Activated CD4-positive, alpha-beta memory T cell treated with anti-CD3 and anti-CD28 coated beads for 36 hours (primary cell): ENCODE measurements around the gene TSPAN17. TPM values are rescaled to one million over a fixed set of nuclear protein-coding genes. Genes with fewer than 3 reads are reported as not detected.

Experiments used
- CTCF ChIA-PET: fragments of 350-600 bp; sonication (Branson Sonifier 250); formaldehyde crosslinking; loops from one replicate; lab custom pipeline; 2021; ENCODE audit warnings: antibody characterized with exemption, inconsistent platforms; lab: Charles Lee
- POLR2A ChIA-PET: fragments of 350-600 bp; sonication (Branson Sonifier 250); formaldehyde crosslinking; loops from one replicate; lab custom pipeline; 2021; ENCODE audit warnings: antibody characterized with exemption; lab: Charles Lee
- DNase-seq: peaks from one replicate; pipeline ENCODE4 v3.0.0-alpha.2; 2020
- H3K27ac Mint-ChIP-seq: one replicate; pipeline ENCODE4 v1.8.0; 2021; ENCODE audit warnings: mixed read lengths
- H3K27me3 Mint-ChIP-seq: one replicate; pipeline ENCODE4 v1.8.0; 2021; ENCODE audit warnings: mixed read lengths
- H3K36me3 Mint-ChIP-seq: one replicate; pipeline ENCODE4 v1.8.0; 2021; ENCODE audit warnings: mixed read lengths
- H3K4me1 Mint-ChIP-seq: one replicate; pipeline ENCODE4 v1.8.0; 2021; ENCODE audit warnings: low read depth, mixed read lengths
- H3K4me3 Mint-ChIP-seq: one replicate; pipeline ENCODE4 v1.8.0; 2021; ENCODE audit warnings: mild to moderate bottlenecking, mixed read lengths
- H3K9me3 Mint-ChIP-seq: one replicate; pipeline ENCODE4 v1.8.0; 2021; ENCODE audit warnings: mixed read lengths
- intact Hi-C: fragments of 100-400 bp; cut with micrococcal nuclease; formaldehyde crosslinking; loops from one replicate; pipeline ENCODE4 v1.15.1; 2023
- total RNA-seq, 2 experiments: library from RNA; stranded (reverse); gene quantifications; one replicate each; pipeline ENCODE4 v1.2.3, GENCODE V29; 2021

TSPAN17 gene
- total RNA-seq, 2 experiments from 2014 or later: 25.2 to 25.3 TPM

DNA sequence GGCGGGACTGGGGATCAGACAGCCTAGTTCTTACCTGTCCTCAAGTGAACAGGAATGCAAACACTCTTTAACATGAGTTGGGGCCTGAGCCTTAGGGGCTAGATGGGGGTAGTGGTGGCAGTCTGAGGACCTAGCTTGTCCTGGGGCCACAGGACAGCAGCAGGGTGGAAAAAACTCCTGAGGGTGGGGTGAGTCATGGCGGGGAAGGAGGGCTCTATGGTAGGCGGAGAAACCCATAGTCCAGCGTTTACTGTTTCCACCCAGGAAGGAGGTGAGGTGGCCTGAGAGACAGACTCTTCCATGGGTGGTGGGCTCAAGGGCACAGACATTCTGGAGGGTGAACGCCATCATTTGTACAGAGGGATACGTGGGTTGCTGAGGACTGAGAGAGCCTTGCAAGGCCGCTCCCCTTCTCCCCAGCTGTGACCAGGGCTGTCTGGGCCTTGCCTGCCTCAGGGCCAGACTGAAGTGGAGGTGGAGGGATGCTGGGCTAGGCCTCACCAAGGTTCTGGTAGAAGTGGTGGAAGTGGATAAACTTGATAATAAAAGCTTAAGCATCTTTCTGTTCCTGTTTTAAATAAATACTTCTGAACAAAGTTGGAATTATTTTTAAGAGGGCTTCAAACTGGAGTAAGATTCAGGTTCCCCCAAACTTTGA, 1.1 kb upstream of the TSPAN17 start:
- Mint-ChIP-seq H3K36me3 (no peaks in the 10 kb centered on the region), H3K4me1 (peaks cover 41% of the 10 kb centered on the region), H3K4me3 (peak overlapping the region; percentile 86), H3K27ac (peak overlapping the region; percentile 85), H3K27me3 (no peaks in the 10 kb centered on the region), H3K9me3 (no peaks in the 10 kb centered on the region)
- POLR2A ChIA-PET: interaction anchor here (0.6 to 1.7 kb wide), 3 partner anchors 15 to 286 kb away, joined by 3 to 8 read pairs (median 8); partner anchors contain the start of genes EIF4E1B and SNCB
- CTCF ChIA-PET: interaction anchor here (0.8 to 8.9 kb wide), 5 partner anchors 12 to 229 kb away, joined by 3 to 65 read pairs (median 7); partner anchors contain the start of gene FAF2
- intact Hi-C loops: loop anchor here (5.0 kb wide), 1 partner anchor 49 kb away; no protein-coding TSS in a partner anchor
- DNase-seq: no peak

DNA sequence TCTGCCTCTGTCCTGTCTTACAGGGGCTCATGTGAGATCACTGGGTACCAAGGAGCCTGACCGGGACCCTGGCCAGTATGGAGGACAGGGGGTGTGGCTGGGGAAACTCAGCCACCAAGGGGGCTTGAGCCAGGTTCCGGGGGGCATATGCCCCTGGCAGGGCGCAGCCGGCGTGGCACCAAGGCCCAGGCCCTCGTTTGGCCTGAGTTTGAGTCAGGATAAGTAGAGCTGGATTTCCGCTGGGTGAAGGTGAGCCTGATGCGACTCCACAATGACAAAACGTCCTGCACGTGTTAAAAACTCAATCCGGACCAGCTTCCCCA, 616 bp upstream of the TSPAN17 start:
- intact Hi-C loops: loop anchor here (1.0 to 5.0 kb wide), 2 partner anchors 49 to 109 kb away; partner anchors contain the start of gene RNF44
- DNase-seq: no peak
- POLR2A ChIA-PET: interaction anchor here (0.5 to 1.7 kb wide), 5 partner anchors 14 to 429 kb away, joined by 3 to 8 read pairs (median 5); partner anchors contain the start of genes EIF4E1B and SNCB
- Mint-ChIP-seq H3K4me1 (peaks cover 44% of the 10 kb centered on the region), H3K27me3 (no peaks in the 10 kb centered on the region), H3K27ac (peak overlapping the region; percentile 85), H3K9me3 (no peaks in the 10 kb centered on the region), H3K4me3 (peak overlapping the region; percentile 86), H3K36me3 (no peaks in the 10 kb centered on the region)
- CTCF ChIA-PET: interaction anchor here (0.8 to 8.9 kb wide), 10 partner anchors 11 to 360 kb away, joined by 3 to 65 read pairs (median 4); partner anchors contain the start of gene FAF2

DNA sequence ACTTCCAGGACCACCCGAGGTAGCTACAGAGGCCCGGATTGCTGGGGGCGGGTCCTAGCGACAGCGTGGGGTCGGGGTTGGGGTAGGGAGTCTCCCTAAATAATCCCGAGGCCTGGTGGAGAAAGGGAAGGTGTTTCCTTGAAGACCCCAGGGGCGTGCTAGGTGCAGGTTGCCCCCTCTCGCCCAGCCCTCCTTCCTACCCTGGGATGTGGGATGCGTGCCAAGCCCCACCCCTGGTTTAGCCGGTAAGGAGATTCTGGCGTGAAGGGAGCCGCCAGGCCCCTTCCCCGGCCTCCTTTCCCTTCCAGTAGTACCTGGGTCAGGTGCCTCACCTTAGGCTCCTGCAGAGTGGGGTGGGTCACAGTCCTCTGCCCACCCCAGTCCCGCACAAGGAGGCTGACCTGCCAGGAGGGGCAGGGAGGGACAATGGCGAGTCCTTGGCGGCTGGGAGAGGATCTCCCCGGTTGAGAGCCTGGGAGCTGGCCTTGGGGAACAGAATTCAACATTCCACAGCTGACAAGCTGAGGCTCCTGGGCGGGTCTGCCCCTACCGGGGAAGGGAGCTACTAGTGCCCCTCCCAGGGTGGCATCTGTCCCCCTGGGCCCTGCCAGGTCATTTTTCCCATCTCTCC, 674 bp downstream of the TSPAN17 start:
- H3K9me3 Mint-ChIP-seq: no peaks in the 10 kb centered on the region
- DNase-seq: peak; percentile 34
- H3K4me1 Mint-ChIP-seq: peaks cover 55% of the 10 kb centered on the region

DNA sequence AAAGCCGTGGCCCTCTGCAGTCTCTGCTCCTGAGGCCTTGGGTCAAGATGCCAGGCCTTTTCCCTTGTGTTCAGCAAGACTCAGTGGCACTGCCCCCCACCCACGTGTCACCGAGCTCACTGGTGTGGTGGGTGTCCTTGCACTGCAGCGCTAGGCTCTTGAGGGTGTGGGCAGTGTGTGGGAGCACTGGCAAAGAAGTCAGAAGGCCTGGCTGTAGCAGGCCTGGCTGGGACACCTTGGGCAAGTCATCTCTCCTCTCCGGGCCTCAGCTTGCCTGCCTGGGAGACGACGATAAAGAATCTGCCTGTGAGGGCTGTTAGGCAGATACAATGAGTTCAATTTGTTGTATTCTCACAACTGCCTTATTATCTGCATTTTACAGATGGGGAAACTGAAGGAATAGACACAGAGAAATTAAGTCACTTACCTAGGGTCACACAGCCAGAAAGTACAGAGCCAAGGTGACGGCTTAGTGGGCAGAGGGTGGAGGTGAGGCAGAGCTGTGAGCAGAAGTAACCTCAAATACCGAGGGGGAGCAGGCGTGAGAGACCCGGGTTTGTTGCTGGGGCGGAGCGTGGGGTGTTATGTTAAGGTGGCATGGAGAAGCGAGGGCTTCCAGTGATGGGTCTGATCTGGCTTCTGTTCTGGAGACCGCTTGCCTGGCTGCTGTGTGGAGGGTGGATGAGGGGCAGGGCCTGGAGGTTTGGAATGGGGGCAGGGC, 1.4 kb downstream of the TSPAN17 start:
- peak overlapping the region; percentile 86 for H3K4me3 Mint-ChIP-seq
- no peaks in the 10 kb centered on the region for H3K27me3 Mint-ChIP-seq
- intact Hi-C loops: loop anchor here (5.0 kb wide), 1 partner anchor 51 kb away; no protein-coding TSS in a partner anchor
- CTCF ChIA-PET: interaction anchor here (3.1 to 8.9 kb wide), 2 partner anchors 9 to 12 kb away, joined by 25 to 65 read pairs; no protein-coding TSS in a partner anchor
- H3K27ac Mint-ChIP-seq: peak overlapping the region; percentile 68
- H3K9me3 Mint-ChIP-seq: no peaks in the 10 kb centered on the region
- peaks cover 9% of the 10 kb centered on the region for H3K36me3 Mint-ChIP-seq
- H3K4me1 Mint-ChIP-seq: peaks cover 62% of the 10 kb centered on the region
- POLR2A ChIA-PET: no interaction called here
- peak; percentile 27 for DNase-seq

More for the DNA sequence above, 674 bp downstream of the TSPAN17 start:
- Mint-ChIP-seq H3K4me3 (peak overlapping the region; percentile 86), H3K27me3 (no peaks in the 10 kb centered on the region), H3K36me3 (peaks cover 4% of the 10 kb centered on the region), H3K27ac (peak overlapping the region; percentile 78)
- CTCF ChIA-PET: interaction anchor here (0.7 to 8.9 kb wide), 3 partner anchors 10 to 17 kb away, joined by 3 to 65 read pairs (median 25); partner anchors contain the start of genes EIF4E1B and SNCB
- POLR2A ChIA-PET: interaction anchor here (1.2 kb wide), 1 partner anchor 110 kb away, joined by 3 read pairs; the partner anchor contains the start of gene RNF44
- intact Hi-C loops: loop anchor here (1.0 to 5.0 kb wide), 2 partner anchors 51 to 111 kb away; partner anchors contain the start of gene RNF44

DNA sequence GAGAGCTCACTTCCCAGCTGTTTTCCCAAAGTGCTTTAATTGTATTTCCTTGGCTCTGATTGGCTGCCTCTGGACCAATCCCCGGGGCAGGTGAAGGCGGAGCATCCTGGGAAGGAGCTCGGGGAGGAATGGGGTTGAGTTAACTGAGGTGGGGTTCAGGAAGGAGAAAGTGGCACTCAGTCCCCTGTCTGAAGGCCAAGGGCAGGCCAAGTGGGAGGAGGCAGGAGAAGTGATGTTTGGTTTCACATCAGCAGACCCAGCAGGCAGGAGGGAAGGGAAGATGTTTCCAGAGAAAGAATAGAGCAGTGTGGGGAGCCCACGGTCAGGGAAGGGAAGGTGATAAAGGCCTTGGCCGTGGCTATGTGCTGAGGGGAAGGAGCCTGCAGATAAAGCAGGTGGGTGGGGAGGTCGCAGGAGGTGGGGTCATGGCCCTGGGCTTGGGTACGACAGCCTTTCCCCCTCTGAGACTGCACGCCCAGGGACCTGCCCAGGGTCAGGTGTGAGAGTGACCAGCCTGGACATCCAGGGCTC, 3.1 kb downstream of the TSPAN17 start:
- intact Hi-C loops: no loop called here
- H3K27ac Mint-ChIP-seq: no peak overlapping the region
- peaks cover 13% of the 10 kb centered on the region for H3K36me3 Mint-ChIP-seq
- H3K4me1 Mint-ChIP-seq: peaks cover 76% of the 10 kb centered on the region
- H3K27me3 Mint-ChIP-seq: no peaks in the 10 kb centered on the region
- no peak overlapping the region for H3K4me3 Mint-ChIP-seq
- H3K9me3 Mint-ChIP-seq: no peaks in the 10 kb centered on the region
- no peak for DNase-seq
- POLR2A ChIA-PET: no interaction called here
- CTCF ChIA-PET: interaction anchor here (8.9 kb wide), 1 partner anchor 10 kb away, joined by 65 read pairs; no protein-coding TSS in a partner anchor

DNA sequence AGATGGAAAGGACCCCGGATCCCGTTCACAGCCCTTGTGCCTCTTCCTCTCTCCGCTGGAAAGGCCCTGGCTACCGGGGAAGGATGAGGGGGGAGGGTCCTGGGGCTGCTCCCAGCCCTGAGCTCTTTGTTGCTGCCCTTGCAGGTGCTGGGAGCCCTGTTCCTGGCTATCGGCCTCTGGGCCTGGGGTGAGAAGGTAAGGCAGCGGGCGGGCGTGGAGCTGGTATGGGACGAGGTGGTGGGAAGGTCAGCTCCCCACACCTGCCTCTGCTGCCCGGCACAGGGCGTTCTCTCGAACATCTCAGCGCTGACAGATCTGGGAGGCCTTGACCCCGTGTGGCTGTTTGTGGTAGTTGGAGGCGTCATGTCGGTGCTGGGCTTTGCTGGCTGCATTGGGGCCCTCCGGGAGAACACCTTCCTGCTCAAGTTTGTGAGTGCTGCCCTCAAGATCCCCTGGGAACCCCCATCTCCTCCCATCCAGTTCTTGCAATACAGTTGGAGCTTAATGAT, 4.2 kb downstream of the TSPAN17 start:
- CTCF ChIA-PET: interaction anchor here (8.9 kb wide), 1 partner anchor 9 kb away, joined by 65 read pairs; no protein-coding TSS in a partner anchor
- no peaks in the 10 kb centered on the region for H3K27me3 Mint-ChIP-seq
- POLR2A ChIA-PET: interaction anchor here (0.6 kb wide), 1 partner anchor 353 kb away, joined by 3 read pairs; no protein-coding TSS in a partner anchor
- peaks cover 68% of the 10 kb centered on the region for H3K4me1 Mint-ChIP-seq
- H3K36me3 Mint-ChIP-seq: peaks cover 13% of the 10 kb centered on the region
- no peak overlapping the region for H3K4me3 Mint-ChIP-seq
- DNase-seq: no peak
- H3K9me3 Mint-ChIP-seq: no peaks in the 10 kb centered on the region
- intact Hi-C loops: no loop called here
- no peak overlapping the region for H3K27ac Mint-ChIP-seq

DNA sequence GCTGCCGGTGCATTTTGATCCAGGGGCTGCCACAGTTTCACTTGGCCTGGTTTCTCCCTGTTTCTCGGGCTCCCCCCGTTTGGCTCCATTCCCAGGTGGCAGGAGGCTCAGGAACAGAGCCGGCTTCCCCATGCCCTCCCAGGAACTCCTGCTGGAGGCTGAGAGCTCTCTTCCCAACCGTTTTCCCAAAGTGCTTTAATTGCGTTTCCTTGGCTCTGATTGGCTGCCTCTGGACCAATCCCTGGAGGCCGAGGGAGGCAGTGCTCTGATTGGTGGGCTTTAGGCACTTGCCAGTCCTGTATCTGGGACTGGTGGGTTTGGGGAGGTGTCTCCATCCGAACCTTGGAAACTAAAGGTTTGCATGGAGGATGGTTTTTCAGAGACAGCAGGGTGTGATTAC, 4.9 kb downstream of the TSPAN17 start:
- no peak overlapping the region for H3K27ac Mint-ChIP-seq
- H3K4me1 Mint-ChIP-seq: peaks cover 63% of the 10 kb centered on the region
- H3K27me3 Mint-ChIP-seq: no peaks in the 10 kb centered on the region
- H3K4me3 Mint-ChIP-seq: no peak overlapping the region
- intact Hi-C loops: no loop called here
- ChIA-PET POLR2A (interaction anchor here (0.6 kb wide), 1 partner anchor 352 kb away, joined by 3 read pairs; no protein-coding TSS in a partner anchor), CTCF (interaction anchor here (1.0 to 8.9 kb wide), 2 partner anchors 9 to 16 kb away, joined by 3 to 65 read pairs; no protein-coding TSS in a partner anchor)
- H3K9me3 Mint-ChIP-seq: no peaks in the 10 kb centered on the region
- no peak for DNase-seq
- H3K36me3 Mint-ChIP-seq: peaks cover 13% of the 10 kb centered on the region

DNA sequence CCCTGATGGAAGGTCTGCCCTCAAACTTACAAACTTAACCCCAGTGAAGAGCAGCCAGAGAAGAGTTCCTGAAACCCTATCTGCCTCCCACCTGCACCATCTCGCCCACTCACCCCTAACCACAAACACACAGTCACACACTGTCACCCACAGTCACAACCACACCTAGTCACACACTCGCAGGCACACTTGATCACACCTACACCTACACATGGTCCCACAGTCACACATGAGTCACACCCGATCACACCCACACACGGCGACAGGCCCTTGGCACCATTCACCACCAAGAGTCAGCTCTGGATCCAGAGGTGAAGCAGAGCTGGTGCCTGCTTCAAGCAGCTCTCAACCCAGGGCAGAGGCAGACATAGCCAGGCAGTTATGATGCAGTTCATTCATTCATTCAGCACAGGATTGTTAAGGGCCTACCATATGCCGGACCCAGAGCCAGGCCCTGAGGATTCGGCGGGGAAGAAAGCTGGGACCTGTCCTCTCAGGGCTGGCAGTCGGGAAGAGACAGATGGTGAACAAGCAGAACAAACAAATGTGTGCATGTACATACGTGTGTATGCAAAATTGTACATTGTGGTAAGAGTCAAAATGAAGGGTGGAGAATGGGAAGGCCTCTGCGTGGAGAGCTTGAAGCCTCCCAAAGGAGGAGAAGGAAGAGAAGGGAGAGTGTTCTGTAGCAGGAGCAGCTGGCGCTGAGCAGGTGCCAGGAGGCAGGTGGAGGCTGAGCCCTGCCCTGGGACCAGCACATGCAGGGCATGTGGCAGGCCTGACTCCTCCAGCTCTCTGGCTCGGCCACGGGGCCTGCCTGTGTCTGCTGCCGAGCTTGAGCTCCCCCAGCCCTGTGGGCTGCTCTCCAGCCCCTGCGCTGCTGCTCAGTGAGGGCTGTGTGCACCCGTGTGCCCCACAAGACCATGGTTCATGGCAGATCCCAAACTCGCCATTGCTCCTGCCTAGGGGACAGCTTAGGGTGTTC, 6.4 kb downstream of the TSPAN17 start:
- H3K4me3 Mint-ChIP-seq: no peak overlapping the region
- no peaks in the 10 kb centered on the region for H3K9me3 Mint-ChIP-seq
- H3K36me3 Mint-ChIP-seq: peaks cover 13% of the 10 kb centered on the region
- POLR2A ChIA-PET: no interaction called here
- H3K27ac Mint-ChIP-seq: peak overlapping the region; percentile 46
- DNase-seq: peak; percentile 90
- peaks cover 68% of the 10 kb centered on the region for H3K4me1 Mint-ChIP-seq
- intact Hi-C loops: no loop called here
- no peaks in the 10 kb centered on the region for H3K27me3 Mint-ChIP-seq
- CTCF ChIA-PET: interaction anchor here (1.2 to 1.6 kb wide), 2 partner anchors 238 to 460 kb away, joined by 3 to 4 read pairs; no protein-coding TSS in a partner anchor

DNA sequence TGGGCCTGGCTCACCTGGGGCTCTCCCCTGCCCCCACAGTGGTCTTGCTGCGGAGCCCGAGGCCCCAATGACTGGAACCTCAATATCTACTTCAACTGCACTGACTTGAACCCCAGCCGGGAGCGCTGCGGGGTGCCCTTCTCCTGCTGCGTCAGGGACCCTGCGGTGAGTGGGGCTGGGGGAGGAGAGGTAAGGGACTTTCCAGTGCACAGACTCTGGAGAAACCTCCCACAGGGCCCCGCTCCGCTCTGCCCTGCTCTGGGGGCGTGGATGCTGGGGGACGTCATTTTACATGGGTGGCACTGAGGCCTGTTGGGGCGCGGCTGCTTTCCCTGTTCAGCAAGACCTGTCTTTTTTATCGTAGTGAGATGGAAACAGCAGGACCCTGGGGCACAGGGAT, 7.6 kb downstream of the TSPAN17 start:
- CTCF ChIA-PET: interaction anchor here (1.2 to 1.6 kb wide), 2 partner anchors 239 to 459 kb away, joined by 3 to 4 read pairs; no protein-coding TSS in a partner anchor
- Mint-ChIP-seq H3K9me3 (no peaks in the 10 kb centered on the region), H3K4me3 (no peak overlapping the region), H3K27ac (no peak overlapping the region), H3K36me3 (peaks cover 13% of the 10 kb centered on the region), H3K27me3 (no peaks in the 10 kb centered on the region), H3K4me1 (peaks cover 67% of the 10 kb centered on the region)
- intact Hi-C loops: loop anchor here (5.0 kb wide), 2 partner anchors 162 to 457 kb away; no protein-coding TSS in a partner anchor
- peak; percentile 44 for DNase-seq
- POLR2A ChIA-PET: no interaction called here

DNA sequence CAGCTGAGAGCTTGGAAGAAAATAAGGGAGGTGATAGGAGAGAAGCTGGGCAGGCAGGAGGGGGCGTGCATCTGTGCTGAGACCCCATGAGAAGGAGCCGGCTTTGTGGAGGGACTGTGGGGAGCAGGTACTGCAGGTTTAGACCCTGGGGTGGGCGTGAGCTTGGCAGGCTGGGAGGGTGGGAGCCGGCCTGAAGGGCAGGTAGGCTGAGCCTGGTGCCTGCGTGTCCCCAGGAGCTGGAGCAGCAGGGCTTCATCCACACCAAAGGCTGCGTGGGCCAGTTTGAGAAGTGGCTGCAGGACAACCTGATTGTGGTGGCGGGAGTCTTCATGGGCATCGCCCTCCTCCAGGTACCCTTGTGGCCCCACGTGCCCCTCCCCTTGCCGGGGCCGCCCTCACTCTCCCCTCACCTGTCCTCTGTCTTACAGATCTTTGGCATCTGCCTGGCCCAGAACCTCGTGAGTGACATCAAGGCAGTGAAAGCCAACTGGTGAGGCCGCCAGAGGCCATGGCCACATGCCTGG, 9.2 kb downstream of the TSPAN17 start:
- POLR2A ChIA-PET: no interaction called here
- peaks cover 13% of the 10 kb centered on the region for H3K36me3 Mint-ChIP-seq
- H3K4me3 Mint-ChIP-seq: no peak overlapping the region
- H3K4me1 Mint-ChIP-seq: peaks cover 61% of the 10 kb centered on the region
- H3K27ac Mint-ChIP-seq: no peak overlapping the region
- DNase-seq: no peak
- intact Hi-C loops: loop anchor here (5.0 kb wide), 2 partner anchors 161 to 456 kb away; no protein-coding TSS in a partner anchor
- no peaks in the 10 kb centered on the region for H3K27me3 Mint-ChIP-seq
- H3K9me3 Mint-ChIP-seq: no peaks in the 10 kb centered on the region
- CTCF ChIA-PET: interaction anchor here (0.5 to 5.3 kb wide), 9 partner anchors 9 to 860 kb away, joined by 3 to 56 read pairs (median 5); partner anchors contain the start of gene TSPAN17
